ENCODE results near the gene AQP6.

DNA sequence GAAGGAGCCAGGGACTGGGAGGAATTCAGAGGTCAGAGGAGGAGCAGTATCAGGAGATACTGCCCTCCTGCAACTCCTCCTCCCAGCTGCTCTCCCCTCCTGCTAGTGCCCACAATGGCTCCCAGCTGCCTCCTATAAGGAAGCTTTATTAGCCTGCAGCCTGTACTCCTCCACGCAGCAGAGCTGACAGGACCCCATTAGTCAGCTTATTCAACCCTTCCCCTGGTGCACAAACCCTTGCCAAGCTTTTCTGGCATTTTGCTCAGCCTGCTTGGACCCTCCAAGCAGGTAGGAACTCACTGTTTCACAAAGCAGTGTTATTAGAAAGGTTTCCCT lies 29.2 kb upstream of the AQP6 start:
- TF ChIP-seq, protein P1, sequence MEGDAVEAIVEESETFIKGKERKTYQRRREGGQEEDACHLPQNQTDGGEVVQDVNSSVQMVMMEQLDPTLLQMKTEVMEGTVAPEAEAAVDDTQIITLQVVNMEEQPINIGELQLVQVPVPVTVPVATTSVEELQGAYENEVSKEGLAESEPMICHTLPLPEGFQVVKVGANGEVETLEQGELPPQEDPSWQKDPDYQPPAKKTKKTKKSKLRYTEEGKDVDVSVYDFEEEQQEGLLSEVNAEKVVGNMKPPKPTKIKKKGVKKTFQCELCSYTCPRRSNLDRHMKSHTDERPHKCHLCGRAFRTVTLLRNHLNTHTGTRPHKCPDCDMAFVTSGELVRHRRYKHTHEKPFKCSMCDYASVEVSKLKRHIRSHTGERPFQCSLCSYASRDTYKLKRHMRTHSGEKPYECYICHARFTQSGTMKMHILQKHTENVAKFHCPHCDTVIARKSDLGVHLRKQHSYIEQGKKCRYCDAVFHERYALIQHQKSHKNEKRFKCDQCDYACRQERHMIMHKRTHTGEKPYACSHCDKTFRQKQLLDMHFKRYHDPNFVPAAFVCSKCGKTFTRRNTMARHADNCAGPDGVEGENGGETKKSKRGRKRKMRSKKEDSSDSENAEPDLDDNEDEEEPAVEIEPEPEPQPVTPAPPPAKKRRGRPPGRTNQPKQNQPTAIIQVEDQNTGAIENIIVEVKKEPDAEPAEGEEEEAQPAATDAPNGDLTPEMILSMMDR (IDR thresholded peaks at IDR 0.05): no peak
- TF ChIP-seq ZFX (IDR thresholded peaks at IDR 0.05; ENCODE audit: borderline replicate concordance): no peak
